GM21360 (cell line): ENCODE data around the gene SLC2A11.
"Not testable (repeated sequence)": the region's sequence is repeated elsewhere in the genome, so short reads cannot be mapped to it uniquely, and the experiment has no call there.

ENCODE experiments used
- ATAC-seq: cut with Tn5 transposase; IDR thresholded peaks from one replicate; pipeline ENCODE4 v1.9.1; 2021; ENCODE audit warnings: mild to moderate bottlenecking, moderate library complexity; ENCODE audit not compliant: unreplicated experiment

SLC2A11 gene

GRCh38 chr22:23903328-23903971 is 45.8 kb downstream of the SLC2A11 start:
- ATAC-seq, result no peak

GRCh38 chr22:23904573-23905254 is 47.0 kb downstream of the SLC2A11 start:
- no peak for ATAC-seq

- no peak for ATAC-seq
Observed at GRCh38 chr22:23906641-23907040, 49.0 kb downstream of the SLC2A11 start.

GRCh38 chr22:23907423-23907822 is 49.7 kb downstream of the SLC2A11 start:
- not testable (repeated sequence) for ATAC-seq

GRCh38 chr22:23908587-23909205 is 51.0 kb downstream of the SLC2A11 start:
- ATAC-seq, result no peak

- no peak for ATAC-seq
Observed at GRCh38 chr22:23909296-23909898, 51.7 kb downstream of the SLC2A11 start.

GRCh38 chr22:23910496-23911190 is 53.0 kb downstream of the SLC2A11 start:
- no peak for ATAC-seq

GRCh38 chr22:23911318-23911980 is 53.8 kb downstream of the SLC2A11 start:
- no peak for ATAC-seq

- no peak for ATAC-seq
Observed at GRCh38 chr22:23912293-23912903, 54.7 kb downstream of the SLC2A11 start.

- ATAC-seq, result no peak
Observed at GRCh38 chr22:23913306-23913660, 55.6 kb downstream of the SLC2A11 start.

GRCh38 chr22:23913661-23914353 is 56.1 kb downstream of the SLC2A11 start:
- ATAC-seq, result peak; percentile 94

- ATAC-seq, result no peak
Observed at GRCh38 chr22:23915290-23915689, 57.6 kb downstream of the SLC2A11 start.

- ATAC-seq, result not testable (repeated sequence)
Observed at GRCh38 chr22:23920267-23920611, 62.6 kb downstream of the SLC2A11 start.

GRCh38 chr22:23921586-23922201 is 64.0 kb downstream of the SLC2A11 start:
- not testable (repeated sequence) for ATAC-seq

- ATAC-seq, result no peak
Observed at GRCh38 chr22:23922921-23923320, 65.2 kb downstream of the SLC2A11 start.

- ATAC-seq, result no peak
Observed at GRCh38 chr22:23925020-23925606, 67.4 kb downstream of the SLC2A11 start.

GRCh38 chr22:23926561-23926960 is 68.9 kb downstream of the SLC2A11 start:
- no peak for ATAC-seq
